ENCODE measurements around the gene MTUS2. TPM values are rescaled to one million over a fixed set of nuclear protein-coding genes. Genes with fewer than 3 reads are reported as not detected.
"Not testable (repeated sequence)": the region's sequence is repeated elsewhere in the genome, so short reads cannot be mapped to it uniquely, and the experiment has no call there.

Gene MTUS2
- total RNA-seq, 1 donor from 2014 or later: 0.53 TPM

DNA sequence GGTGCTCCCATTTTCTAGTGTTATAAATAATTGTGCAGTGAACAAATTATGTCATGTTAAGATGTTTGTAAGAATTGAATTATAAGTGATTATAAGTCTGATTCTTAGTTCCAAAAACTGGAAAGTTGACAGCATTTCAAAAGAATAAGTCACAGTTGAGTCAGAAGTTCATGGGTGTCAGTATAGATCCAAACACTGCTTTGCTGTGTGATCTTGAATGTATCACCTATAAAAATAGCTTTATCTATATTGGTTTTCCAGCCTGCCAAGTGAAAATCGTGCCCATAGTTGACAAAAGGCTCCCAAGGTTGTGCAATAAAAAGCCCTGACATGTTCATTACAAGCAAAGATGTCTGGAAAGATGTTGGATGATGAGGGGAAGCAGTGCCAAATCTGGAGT, 336.0 kb downstream of the MTUS2 start:
- no peak for ATAC-seq
- no peak for DNase-seq (ENCODE audit: low spot score)

GRCh38 chr13:29159871-29160270, 339.7 kb downstream of the MTUS2 start:
- DNase-seq (ENCODE audit: low spot score) (no peak), ATAC-seq (no peak)

DNA sequence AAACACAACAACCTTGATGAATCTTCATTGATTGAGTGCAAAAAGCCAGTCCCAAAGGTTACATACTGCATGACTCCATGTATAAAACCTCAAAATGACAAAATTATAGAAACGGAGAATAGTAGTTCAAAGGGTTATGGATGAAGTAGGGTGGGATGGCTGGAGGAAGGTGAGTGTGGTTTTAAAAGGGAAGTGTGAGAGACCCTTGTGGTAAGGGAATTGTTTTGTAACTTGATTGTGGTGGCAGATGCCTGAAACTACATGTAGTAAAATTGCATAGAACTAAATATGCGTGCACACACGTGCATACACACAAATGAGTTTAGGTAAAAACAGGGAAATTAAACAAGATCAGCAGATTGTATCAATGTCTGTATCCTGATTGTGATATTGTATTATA, 340.7 kb downstream of the MTUS2 start:
- ATAC-seq (no peak), DNase-seq (ENCODE audit: low spot score) (no peak)

DNA sequence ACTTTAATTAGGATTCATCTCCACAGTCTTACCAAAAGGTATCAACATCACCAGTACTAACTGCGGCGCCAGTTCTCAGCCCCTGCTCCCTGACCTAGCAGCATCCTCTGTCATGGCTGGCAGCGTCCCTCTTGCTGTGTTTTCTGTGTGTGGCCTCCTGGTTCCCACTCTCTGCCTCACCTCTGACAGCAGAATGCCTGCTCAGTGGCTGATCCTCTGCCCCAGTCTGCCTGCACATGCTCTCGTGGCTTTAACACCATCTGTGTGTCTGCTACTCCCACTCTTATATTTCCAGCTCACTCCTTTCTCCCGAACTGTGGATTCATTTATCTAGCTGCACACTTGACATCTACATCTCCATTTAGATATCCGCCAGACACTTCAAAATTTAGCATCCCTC, 341.5 kb downstream of the MTUS2 start:
- ATAC-seq: no peak

DNA sequence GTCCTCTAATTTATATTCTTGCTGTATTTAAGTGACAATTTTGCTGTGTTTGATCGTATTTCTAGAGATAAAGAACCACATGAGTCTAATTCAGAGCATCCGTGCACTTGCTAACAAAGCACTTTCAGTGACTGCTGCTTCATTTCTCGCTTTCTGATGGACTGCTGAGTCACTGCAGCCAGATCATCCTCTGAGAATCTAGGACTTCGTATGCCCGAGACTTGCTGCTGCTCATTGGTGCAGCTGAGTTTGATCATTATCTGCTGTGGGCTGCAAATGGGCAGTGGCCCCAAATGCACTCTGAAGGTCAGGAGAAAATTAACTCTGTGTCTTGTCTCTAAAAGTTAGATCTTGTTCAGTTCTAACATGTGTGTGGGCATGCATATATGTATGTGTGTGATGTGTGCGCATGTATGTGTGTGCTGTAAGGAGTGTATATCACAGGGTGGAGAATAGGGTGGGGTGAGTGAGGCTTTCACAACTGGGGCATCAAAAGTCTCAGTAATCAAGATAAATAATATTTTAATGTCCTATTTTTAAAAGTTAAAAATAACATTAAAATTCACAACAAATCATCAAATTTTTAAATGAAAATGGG, 342.6 kb downstream of the MTUS2 start:
- DNase-seq (ENCODE audit: low spot score) (no peak), ATAC-seq (no peak)

More for the DNA sequence above, 341.5 kb downstream of the MTUS2 start:
- DNase-seq (ENCODE audit: low spot score): no peak

- ATAC-seq (no peak), DNase-seq (ENCODE audit: low spot score) (no peak)
These were observed 344.0 kb downstream of the MTUS2 start for GRCh38 chr13:29164116-29164515.

- no peak for DNase-seq (ENCODE audit: low spot score)
These were observed 345.1 kb downstream of the MTUS2 start for GRCh38 chr13:29165216-29165615.

GRCh38 chr13:29165840-29166239, 345.7 kb downstream of the MTUS2 start:
- no peak for ATAC-seq
- no peak for DNase-seq (ENCODE audit: low spot score)

More at GRCh38 chr13:29165216-29165615, 345.1 kb downstream of the MTUS2 start:
- ATAC-seq: peak; percentile 46

GRCh38 chr13:29170436-29171082, 350.4 kb downstream of the MTUS2 start:
- DNase-seq (ENCODE audit: low spot score) (no peak), ATAC-seq (no peak)

DNA sequence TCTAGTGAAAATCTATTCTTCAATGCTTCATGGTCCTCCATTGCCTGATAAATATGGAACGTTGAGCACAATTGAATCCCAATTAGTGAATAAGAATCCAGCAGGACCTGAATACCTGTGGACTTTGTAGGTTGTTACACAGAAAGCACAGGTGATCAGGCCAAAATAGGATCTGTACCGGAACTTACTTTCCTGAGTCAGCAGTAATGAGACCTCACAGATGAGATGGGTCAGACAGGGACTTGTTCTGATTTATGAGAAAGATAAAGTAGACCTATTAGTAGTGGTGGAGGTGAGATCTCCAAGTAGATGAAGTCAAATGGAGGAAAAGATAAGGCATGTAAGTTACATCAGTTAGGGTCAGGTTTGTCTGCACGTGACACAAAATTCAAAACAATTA, 351.1 kb downstream of the MTUS2 start:
- DNase-seq (ENCODE audit: low spot score): no peak
- ATAC-seq: no peak

DNA sequence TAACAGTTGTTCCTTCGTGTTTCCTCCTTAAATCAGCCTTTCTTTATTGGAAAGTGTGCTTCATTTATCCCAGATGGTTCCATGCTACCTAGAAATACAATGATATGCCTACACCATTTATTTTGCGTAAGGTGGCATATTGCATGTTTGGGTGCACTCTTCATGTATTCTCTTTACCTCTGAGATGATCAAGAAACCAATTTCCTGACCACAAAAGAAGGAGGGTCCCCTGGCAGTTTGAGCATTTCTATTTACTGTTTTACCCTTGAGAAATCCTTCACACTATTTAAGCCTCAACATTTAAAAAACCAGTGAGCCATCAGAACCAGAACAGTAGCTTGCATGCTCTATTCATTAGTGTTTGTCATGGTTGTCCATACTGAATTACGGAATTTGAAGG, 354.0 kb downstream of the MTUS2 start:
- ATAC-seq (no peak), DNase-seq (ENCODE audit: low spot score) (no peak)

- ATAC-seq (peak; percentile 52), DNase-seq (ENCODE audit: low spot score) (no peak)
These were observed 355.2 kb downstream of the MTUS2 start for GRCh38 chr13:29175250-29175873.

- ATAC-seq (no peak), DNase-seq (ENCODE audit: low spot score) (no peak)
These were observed 359.9 kb downstream of the MTUS2 start for GRCh38 chr13:29180055-29180454.

GRCh38 chr13:29182216-29182615, 362.1 kb downstream of the MTUS2 start:
- ATAC-seq: no peak
- no peak for DNase-seq (ENCODE audit: low spot score)

DNA sequence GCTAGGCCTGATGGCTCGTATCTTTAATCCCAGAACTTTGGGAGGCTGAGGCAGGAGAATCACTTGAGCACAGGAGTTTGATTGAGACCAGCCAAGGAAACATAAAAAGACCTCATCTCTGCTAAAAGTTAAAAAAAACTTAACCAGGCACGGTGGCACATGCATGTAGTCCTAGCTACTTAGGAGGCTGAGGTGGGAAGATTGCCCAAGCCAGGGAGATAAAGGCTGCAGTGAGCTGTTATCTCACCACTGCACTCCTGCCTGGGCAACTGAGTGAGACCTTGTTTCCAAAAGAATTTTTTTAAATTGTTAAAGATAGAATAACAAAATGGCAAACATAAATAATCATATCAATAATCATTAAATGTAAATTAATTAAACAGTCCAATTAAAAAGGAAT, 365.8 kb downstream of the MTUS2 start:
- DNase-seq (ENCODE audit: low spot score) (no peak), ATAC-seq (no peak)

DNA sequence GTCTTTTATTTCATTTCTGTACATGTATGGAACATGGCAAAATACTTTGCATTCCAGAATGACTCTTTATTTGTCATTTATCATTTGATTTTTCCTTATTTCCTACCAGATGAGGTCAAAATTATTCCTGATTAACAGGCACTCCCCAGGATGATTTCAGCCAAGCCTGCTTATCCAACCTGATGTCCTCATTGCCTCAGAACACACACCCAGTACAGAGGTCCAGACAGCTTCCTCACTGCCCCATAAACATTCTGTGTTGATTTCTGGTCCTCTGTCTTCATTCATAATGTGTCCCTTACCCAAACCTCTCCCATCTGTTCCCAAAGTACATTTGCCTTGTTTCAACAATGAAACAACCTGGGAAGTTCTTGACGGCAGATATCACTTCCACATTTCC, 367.4 kb downstream of the MTUS2 start:
- DNase-seq (ENCODE audit: low spot score) (no peak), ATAC-seq (peak; percentile 82)

GRCh38 chr13:29190298-29190697, 370.2 kb downstream of the MTUS2 start:
- no peak for ATAC-seq
- no peak for DNase-seq (ENCODE audit: low spot score)

GRCh38 chr13:29193083-29193482, 372.9 kb downstream of the MTUS2 start:
- DNase-seq (ENCODE audit: low spot score): no peak
- no peak for ATAC-seq

- ATAC-seq: peak; percentile 36
- no peak for DNase-seq (ENCODE audit: low spot score)
These were observed 375.3 kb downstream of the MTUS2 start for GRCh38 chr13:29195456-29195855.

DNA sequence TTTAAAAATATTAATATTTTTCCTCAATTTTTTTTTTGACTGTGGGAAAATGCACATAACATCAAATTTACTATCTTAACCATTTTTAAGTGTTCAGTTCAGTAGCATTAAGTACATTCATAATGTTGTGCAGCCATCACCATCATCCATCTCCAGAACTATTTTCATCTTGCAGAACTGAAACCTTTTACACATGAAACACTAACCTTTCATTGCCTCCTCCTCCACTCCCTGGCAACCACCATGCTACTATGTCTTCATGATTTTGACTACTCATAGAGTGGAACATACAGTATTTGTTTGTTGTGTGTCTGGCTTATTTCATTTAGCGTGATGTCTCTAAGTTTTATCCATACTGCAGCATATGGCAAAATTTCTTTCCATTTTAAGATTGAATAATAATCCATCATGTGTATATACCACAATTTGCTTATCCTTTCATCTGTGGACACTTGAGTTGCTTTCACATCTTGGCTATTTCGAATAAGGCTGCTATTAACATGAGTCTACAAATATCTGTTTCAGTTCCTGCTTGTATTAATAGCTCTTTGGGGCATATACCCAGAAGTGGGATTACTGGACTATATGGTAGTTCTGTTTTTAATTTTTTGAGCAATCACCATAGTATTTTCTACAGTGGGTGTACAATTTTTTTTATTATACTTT, 376.4 kb downstream of the MTUS2 start:
- DNase-seq (ENCODE audit: low spot score) (no peak), ATAC-seq (no peak)

- DNase-seq (ENCODE audit: low spot score); ATAC-seq: not testable (repeated sequence)
These were observed 382.6 kb downstream of the MTUS2 start for GRCh38 chr13:29202753-29203152.

DNA sequence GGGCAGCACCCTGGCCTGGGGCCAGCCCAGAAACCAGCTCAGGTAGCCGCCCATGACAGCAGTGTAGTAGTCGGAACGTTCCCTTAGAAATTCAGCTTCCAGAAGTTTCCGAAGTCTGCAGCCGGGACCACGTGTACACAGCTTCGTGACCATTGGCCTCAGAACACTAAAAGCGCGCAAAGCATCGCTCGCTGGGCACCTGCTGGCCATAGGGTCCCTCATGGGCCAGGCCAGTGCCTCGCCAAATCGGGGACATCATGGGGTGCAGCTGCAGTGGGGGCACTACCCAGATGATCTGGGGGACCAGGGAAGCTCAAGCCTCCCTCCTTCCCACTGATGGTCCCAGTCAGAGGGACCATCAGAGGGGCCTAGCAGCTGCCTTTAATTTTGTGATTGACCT, 384.5 kb downstream of the MTUS2 start:
- ATAC-seq (no peak), DNase-seq (ENCODE audit: low spot score) (no peak)
